OCI-LY1 (cell line): ENCODE measurements around the gene ZNF618.

Source experiments
- CTCF ChIP-seq: fragments of 200-600 bp; sonication (generic), shearing (Covaris generic); IDR thresholded peaks from 2 replicates; pipeline ENCODE4 v1.5.1; 2017; ENCODE audit warnings: mild to moderate bottlenecking, antibody characterized with exemption, low read length, moderate library complexity, mixed read lengths
- EZH2 ChIP-seq: fragments of 200-600 bp; sonication (generic), shearing (Covaris generic); IDR thresholded peaks from 2 replicates; pipeline ENCODE4 v1.8.0; 2017; ENCODE audit warnings: borderline replicate concordance, mixed run types, mild to moderate bottlenecking, antibody characterized with exemption, low read length, moderate library complexity, mixed read lengths

DNA sequence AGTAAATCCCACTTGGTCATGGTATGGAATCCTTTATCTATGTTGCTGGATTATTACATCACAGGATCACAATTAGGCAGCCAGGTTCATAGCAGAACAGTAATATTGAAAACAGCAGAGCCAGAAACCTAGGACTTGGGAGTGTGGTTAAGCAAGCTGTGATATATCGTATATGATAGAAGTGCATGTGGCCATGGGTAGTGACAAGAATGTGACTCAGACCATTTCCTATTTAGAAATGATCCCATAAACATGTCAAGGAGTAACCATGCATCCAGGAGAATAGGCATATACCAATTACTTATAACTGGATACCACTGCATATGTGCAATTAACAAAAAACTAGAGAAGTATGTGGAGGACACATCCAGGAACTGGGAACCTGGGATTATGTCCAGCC is 170.8 kb downstream of the ZNF618 start:
- TF ChIP-seq CTCF: no peak
- no peak for TF ChIP-seq EZH2
